HUDEP-2 (cell line): ENCODE measurements around the gene CDC34.
"Not testable (repeated sequence)": the region's sequence is repeated elsewhere in the genome, so short reads cannot be mapped to it uniquely, and the experiment has no call there.

ENCODE experiments used
- DNase-seq, 76 experiments: peaks; one replicate each; lab custom pipeline; 2025; ENCODE audit not compliant: unreplicated experiment in 76 of 76; lab: John Stamatoyannopoulos, UW

CDC34 gene

DNA sequence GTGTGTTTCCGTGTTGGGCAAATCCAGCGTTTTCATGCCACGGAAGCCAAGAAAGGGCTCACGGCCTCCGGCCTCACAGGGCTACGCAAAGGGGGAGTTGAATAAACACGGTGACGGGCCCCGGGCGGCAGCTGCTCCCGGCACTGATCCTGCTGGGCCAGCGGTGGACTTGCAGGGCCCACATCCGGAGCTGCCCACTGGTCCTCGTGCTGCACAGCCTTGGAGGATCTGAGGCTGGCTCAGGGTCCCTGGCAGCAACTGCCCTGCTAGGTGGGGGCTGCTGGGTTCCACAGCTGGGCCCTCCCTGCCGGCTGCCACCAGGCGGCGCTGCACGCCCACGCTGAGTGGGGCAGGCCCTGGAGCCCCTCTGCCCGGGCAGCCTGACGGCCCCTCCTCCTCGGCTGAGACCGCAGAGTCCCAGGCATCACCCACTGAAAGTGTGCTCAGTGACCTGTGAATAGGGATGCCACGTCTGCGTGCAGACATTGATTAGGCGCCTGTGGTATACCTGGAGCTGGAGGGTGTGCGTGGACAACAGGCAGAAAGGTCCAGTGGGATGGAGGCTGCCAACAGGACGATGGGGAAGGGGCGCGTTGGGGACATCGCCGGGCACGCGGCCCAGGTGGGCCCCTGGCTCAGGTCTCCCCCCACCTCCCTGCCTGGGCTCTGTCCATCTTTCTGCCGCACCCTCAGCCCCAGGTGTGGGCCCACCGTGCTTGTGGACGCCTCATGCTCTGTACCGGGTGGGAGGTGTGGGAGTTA is 52.9 kb downstream of the CDC34 start:
- peak in 61 of 76 experiments; percentile 21 to 82 (median 62) for DNase-seq

DNA sequence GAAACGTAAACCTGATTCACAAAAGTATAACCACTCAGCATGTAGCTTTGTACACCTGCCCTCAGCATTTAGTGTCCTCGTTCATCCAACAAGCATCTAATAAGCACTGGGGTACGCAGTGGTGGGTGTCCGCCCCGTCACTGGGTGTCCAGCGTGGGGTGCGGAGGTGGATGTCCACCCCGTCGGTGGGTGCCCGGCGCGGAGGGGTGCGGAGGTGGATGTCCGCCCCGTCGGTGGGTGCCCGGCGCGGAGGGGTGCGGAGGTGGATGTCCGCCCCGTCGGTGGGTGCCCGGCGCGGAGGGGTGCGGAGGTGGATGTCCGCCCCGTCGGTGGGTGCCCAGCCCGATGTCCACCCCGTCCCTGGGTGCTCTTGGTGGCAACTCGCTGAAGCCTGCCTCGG is 53.6 kb downstream of the CDC34 start:
- not testable (repeated sequence) for DNase-seq

DNA sequence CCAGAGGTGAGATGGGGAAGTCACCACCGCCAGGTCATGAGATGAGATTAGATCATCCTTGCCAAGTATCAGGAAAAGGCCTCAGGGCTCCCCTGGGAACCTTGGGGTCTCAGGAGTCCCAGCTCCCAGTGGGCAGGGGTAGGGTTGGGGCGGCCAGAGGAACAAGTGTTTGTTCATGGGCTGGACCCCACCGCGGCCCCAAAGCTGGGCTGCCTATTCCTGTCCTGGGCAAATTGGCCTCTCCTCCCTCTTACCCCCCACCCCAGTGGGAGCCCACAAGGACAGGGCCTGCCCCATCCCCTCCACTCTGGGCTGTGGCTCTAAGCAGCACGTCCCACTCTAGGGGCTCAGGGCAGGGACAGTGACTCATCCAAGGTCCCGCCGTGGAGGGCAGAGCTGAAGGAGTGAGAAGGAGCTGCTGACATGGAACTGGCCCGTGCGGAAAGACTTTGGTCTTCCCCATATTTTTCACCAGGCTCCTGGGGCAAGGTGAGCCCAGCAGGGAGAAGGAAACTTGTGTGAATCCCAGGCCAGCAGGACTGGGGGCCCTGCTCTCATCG is 54.1 kb downstream of the CDC34 start:
- peak in 1 of 76 experiments; percentile 9 for DNase-seq

DNA sequence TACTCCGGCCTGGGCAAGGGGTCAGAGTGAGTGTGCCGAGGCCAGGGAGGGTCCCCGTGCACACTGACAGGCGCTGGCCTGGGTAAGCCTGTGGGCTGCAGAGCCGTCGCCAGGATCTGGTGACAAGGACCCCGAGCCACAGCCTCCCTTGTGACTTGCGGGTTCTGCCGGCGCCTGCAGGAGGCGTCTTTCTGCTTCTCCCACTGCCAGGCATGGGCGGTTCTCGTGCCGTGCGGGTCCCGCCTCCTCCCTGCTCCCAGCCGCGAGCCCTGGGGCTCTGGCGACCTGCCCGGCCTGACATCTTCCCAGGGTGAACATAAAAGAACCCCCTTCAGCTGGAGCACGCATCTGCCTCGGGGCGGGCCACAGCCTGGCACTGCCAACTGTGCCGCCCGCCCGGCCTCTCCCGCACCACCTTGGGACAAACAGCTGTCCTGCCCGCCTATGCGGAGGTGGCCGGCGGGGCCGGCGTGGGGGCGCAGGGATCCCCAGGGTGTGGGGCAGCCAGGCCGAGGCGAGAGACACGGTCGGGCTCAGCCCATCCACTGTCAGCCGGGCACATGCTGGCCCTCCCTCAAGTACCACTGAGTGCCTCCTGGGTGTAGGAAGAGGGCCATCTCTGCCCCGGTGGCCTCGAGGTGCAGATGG is 56.7 kb downstream of the CDC34 start:
- DNase-seq: peak in 72 of 76 experiments; percentile 46 to 97 (median 92)

DNA sequence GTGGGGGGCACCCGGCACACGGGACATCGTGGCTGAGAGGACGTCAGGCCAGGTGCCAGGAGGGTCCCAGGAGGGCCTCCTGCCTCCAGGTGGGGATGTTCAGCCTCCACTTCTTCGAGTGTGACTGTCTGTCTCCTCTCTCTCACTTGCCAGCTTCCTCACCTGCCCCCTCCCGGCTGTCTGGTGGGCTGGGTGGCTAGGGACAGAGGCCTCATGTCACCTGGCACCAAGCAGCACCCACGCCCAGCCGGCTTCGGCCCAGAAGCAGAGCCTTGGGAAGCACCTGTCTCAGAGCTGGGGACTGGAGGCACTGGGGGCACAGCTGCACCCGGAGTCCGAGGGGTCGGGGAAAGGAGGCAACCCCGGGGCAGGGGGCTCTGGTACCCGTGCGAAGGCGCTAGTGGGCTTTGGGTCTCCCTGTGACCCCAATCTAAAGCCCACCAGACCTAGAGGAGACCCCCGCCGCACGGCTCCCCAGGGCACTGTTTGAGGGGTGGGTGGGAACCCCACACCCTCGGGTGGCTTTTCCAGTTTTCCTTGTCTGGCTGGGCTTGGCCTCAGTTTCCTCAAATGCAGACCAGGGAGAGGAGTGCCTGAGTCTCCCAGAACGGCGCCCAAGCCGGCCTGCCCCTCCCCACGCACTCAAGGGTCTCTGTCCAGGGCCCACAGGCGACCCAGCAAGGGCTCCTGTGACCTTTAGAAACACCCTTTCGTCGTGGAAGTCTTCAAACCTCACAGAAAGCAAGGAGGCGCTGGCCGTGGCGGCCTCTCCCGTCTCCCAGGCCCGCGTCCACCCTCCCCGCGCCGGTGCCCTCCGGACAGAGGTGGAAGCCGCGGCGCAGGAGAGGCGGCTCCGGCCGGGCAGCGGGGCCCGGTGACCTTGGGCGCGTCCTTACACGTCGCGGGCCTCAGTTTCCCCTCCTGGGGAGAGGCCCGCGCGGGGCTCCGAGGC is 57.5 kb downstream of the CDC34 start:
- DNase-seq: peak in 4 of 76 experiments; percentile 17 to 87 (median 44)

DNA sequence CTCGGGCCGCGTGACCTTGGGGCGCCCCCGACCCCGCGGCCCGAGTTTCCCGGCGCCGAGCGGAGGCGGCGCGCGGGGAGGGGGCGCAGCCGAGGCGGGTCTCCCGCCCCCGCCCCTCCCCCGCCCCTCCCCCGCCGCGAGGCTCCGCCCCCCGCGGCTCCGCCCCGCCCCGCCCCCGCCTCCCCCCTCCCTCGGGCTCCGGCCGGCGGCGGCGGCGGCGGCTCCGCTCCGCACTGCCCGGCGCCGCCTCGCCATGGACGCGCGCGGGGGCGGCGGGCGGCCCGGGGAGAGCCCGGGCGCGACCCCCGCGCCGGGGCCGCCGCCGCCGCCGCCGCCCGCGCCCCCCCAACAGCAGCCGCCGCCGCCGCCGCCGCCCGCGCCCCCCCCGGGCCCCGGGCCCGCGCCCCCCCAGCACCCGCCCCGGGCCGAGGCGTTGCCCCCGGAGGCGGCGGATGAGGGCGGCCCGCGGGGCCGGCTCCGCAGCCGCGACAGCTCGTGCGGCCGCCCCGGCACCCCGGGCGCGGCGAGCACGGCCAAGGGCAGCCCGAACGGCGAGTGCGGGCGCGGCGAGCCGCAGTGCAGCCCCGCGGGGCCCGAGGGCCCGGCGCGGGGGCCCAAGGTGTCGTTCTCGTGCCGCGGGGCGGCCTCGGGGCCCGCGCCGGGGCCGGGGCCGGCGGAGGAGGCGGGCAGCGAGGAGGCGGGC is 58.3 kb downstream of the CDC34 start, which contains the start of gene HCN2:
Gene HCN2, plus strand, starts transcription at position 189 of the 703 bp plus-strand sequence. Its CDS starts 65 bp downstream, at position 254.
- no peak for DNase-seq

DNA sequence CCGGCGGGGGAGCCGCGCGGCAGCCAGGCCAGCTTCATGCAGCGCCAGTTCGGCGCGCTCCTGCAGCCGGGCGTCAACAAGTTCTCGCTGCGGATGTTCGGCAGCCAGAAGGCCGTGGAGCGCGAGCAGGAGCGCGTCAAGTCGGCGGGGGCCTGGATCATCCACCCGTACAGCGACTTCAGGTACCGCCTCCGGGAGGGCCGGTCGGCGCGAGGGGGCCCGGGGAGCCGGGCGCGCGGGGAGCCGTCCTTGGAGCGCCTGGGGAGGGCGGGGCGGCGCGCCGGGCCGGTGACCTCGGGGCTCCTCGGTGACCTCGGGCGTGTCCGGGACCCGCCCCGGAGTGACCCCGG is 58.8 kb downstream of the CDC34 start:
- peak in 21 of 76 experiments; percentile 17 to 44 (median 29) for DNase-seq

DNA sequence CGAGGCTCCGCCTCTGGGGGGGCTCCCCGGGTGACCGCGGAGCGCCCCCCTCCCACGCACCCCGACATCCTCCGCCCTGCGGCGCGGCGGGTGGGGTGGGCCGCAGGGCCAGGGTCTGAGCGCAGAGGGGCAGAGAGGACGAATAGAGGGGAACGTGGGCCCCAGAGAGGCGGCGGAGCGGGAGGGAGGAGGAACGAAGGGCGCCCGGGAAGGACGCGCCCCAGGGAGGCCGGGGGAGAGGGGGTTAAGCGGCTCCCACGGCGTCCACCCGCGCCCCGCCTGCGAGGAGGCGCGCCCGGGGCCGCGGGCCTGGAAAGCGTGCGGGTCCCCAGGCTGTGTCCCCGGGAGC is 59.2 kb downstream of the CDC34 start:
- no peak for DNase-seq

DNA sequence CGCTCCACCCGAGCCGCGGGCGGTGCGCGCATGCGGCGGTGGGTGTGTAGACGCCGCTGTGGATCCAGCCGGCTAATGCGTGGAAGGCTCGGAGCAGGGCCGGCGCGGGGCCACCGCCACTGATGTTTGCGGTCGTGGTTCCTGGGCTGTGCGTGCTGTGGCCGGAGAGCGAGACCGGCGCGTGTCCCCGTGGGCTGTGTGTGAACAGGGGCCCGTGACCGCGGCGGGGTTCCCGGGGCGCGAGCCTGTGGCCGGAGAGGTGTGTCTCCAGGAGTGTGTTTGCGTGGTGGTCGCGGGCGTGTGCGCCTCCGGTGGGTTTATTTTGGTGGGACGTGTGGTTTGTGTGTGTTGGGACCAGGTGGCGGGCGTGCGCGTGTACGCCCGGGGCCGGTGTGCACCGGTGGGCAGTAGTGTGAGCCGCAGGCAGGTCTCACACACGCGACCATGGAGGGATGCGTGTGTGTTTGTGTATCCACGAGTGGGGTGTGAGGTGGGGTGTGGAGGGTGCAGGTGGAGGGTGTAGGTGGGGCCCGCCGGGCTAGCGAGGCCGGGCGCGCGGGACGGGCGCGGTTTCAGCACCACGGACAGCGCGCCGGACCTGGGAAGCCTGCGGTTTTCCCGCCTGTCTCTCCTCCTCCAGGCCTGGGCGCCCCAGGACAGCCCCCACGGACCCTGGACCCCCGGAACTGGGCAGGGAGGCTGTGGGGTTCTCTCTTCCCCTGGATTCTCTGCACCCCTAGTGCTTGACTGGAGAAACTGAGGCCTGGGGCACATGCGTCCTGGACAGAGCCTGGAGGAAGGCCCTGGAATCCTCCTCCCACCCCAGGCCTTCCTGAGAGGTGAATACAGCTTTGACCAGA is 59.8 kb downstream of the CDC34 start:
- peak in 11 of 76 experiments; percentile 18 to 44 (median 32) for DNase-seq
